ENCODE measurements around the gene RASL10A.
A peak's percentile ranks its signal among the peaks of the same experiment; 100 is the strongest.

Gene RASL10A

GRCh38 chr22:29284196-29284595, 31.3 kb downstream of the RASL10A start:
- in situ Hi-C loops (cut with MboI; ENCODE audit: low pct_unique_long_range_greater_than_20kb, low sequenced_read_pairs) = no loop called here
- no peak for DNase-seq

- in situ Hi-C loops (cut with MboI; ENCODE audit: low pct_unique_long_range_greater_than_20kb, low sequenced_read_pairs) = no loop called here
- no peak for DNase-seq
These were observed 37.6 kb downstream of the RASL10A start for GRCh38 chr22:29277927-29278326.

GRCh38 chr22:29275819-29276565, 39.5 kb downstream of the RASL10A start:
- in situ Hi-C loops (cut with MboI; ENCODE audit: low pct_unique_long_range_greater_than_20kb, low sequenced_read_pairs) = no loop called here
- no peak for DNase-seq

GRCh38 chr22:29275167-29275566, 40.3 kb downstream of the RASL10A start:
- DNase-seq = no peak
- in situ Hi-C loops (cut with MboI; ENCODE audit: low pct_unique_long_range_greater_than_20kb, low sequenced_read_pairs) = no loop called here

- in situ Hi-C loops (cut with MboI; ENCODE audit: low pct_unique_long_range_greater_than_20kb, low sequenced_read_pairs) = no loop called here
- no peak for DNase-seq
These were observed 42.9 kb downstream of the RASL10A start for GRCh38 chr22:29272624-29273023.

GRCh38 chr22:29270475-29271271, 44.8 kb downstream of the RASL10A start:
- in situ Hi-C loops (cut with MboI; ENCODE audit: low pct_unique_long_range_greater_than_20kb, low sequenced_read_pairs) = no loop called here
- DNase-seq = peak; percentile 28

GRCh38 chr22:29269731-29270474, 45.6 kb downstream of the RASL10A start:
- DNase-seq = peak; percentile 15
- in situ Hi-C loops (cut with MboI; ENCODE audit: low pct_unique_long_range_greater_than_20kb, low sequenced_read_pairs) = no loop called here

- in situ Hi-C loops (cut with MboI; ENCODE audit: low pct_unique_long_range_greater_than_20kb, low sequenced_read_pairs) = no loop called here
- peak; percentile 13 for DNase-seq
These were observed 46.3 kb downstream of the RASL10A start for GRCh38 chr22:29269230-29269604.

- in situ Hi-C loops (cut with MboI; ENCODE audit: low pct_unique_long_range_greater_than_20kb, low sequenced_read_pairs) = no loop called here
- peak; percentile 41 for DNase-seq
These were observed 46.8 kb downstream of the RASL10A start for GRCh38 chr22:29268511-29269229.

GRCh38 chr22:29267858-29268510, 47.5 kb downstream of the RASL10A start, which contains the start of the genes EWSR1 and RHBDD3:
EWSR1 (plus strand) TSS chr22:29268268; CDS start chr22:29268337, 69 bp downstream.
RHBDD3 (minus strand) TSS chr22:29267981; CDS start chr22:29265626, 2,355 bp downstream.
- in situ Hi-C loops (cut with MboI; ENCODE audit: low pct_unique_long_range_greater_than_20kb, low sequenced_read_pairs) = no loop called here

GRCh38 chr22:29267462-29267857, 48.0 kb downstream of the RASL10A start:
- in situ Hi-C loops (cut with MboI; ENCODE audit: low pct_unique_long_range_greater_than_20kb, low sequenced_read_pairs) = no loop called here
- peak; percentile 12 for DNase-seq

More at GRCh38 chr22:29267858-29268510, 47.5 kb downstream of the RASL10A start, which contains the start of the genes EWSR1 and RHBDD3:
- DNase-seq = peak; percentile 93

GRCh38 chr22:29266564-29267461, 48.7 kb downstream of the RASL10A start:
- in situ Hi-C loops (cut with MboI; ENCODE audit: low pct_unique_long_range_greater_than_20kb, low sequenced_read_pairs) = no loop called here
- DNase-seq = no peak

- in situ Hi-C loops (cut with MboI; ENCODE audit: low pct_unique_long_range_greater_than_20kb, low sequenced_read_pairs) = no loop called here
These were observed 49.6 kb downstream of the RASL10A start for GRCh38 chr22:29265929-29266328.

GRCh38 chr22:29265305-29265704, 50.2 kb downstream of the RASL10A start:
- in situ Hi-C loops (cut with MboI; ENCODE audit: low pct_unique_long_range_greater_than_20kb, low sequenced_read_pairs) = no loop called here
- DNase-seq = no peak

More at GRCh38 chr22:29265929-29266328, 49.6 kb downstream of the RASL10A start:
- no peak for DNase-seq

GRCh38 chr22:29263791-29264276, 51.7 kb downstream of the RASL10A start:
- DNase-seq = no peak
- in situ Hi-C loops (cut with MboI; ENCODE audit: low pct_unique_long_range_greater_than_20kb, low sequenced_read_pairs) = no loop called here

All from KBM-7 (cell line).